ENCODE data around the gene PTPN5.

PTPN5 gene

DNA sequence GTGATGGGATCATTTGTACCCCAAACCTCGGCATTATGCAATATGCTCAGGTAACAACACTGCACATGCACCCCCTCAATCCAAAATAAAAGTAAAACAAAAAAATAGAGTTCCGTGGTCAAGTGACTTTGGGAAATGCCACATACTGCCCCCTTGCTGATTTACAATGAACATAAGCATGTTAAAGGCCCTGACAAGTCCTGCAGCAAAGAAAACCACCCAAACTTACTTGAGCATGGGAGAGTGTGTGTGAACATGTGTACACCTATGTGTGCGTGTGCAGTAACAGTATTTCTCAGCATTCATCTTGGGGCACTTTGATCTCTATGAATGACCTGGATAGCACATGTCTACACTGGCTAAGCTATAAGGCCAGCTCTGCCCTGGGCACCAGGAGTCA is 49.8 kb downstream of the PTPN5 start:
- TF ChIP-seq ISL1 (CRISPR knock-in tag; IDR thresholded peaks at IDR 0.05) (no peak), ZFP3 (CRISPR knock-in tag; IDR thresholded peaks at IDR 0.05) (no peak), GLIS3 (CRISPR knock-in tag; IDR thresholded peaks at IDR 0.05) (no peak), CSDC2 (CRISPR knock-in tag; IDR thresholded peaks at IDR 0.05) (no peak), SNAI2 (CRISPR knock-in tag; IDR thresholded peaks at IDR 0.05) (no peak), BACH2 (CRISPR knock-in tag; IDR thresholded peaks at IDR 0.05; ENCODE audit: borderline replicate concordance) (no peak), ZNF70 (CRISPR knock-in tag; IDR thresholded peaks at IDR 0.05) (no peak), ZNF8 (CRISPR knock-in tag; IDR thresholded peaks at IDR 0.05) (no peak), ESRRG (CRISPR knock-in tag; IDR thresholded peaks at IDR 0.05) (no peak), TCF4 (CRISPR knock-in tag; IDR thresholded peaks at IDR 0.05; ENCODE audit: borderline replicate concordance) (no peak), OSR1 (CRISPR knock-in tag; IDR thresholded peaks at IDR 0.05) (no peak), RARB (CRISPR knock-in tag; IDR thresholded peaks at IDR 0.05) (no peak)
- TF ChIP-seq, protein P1, sequence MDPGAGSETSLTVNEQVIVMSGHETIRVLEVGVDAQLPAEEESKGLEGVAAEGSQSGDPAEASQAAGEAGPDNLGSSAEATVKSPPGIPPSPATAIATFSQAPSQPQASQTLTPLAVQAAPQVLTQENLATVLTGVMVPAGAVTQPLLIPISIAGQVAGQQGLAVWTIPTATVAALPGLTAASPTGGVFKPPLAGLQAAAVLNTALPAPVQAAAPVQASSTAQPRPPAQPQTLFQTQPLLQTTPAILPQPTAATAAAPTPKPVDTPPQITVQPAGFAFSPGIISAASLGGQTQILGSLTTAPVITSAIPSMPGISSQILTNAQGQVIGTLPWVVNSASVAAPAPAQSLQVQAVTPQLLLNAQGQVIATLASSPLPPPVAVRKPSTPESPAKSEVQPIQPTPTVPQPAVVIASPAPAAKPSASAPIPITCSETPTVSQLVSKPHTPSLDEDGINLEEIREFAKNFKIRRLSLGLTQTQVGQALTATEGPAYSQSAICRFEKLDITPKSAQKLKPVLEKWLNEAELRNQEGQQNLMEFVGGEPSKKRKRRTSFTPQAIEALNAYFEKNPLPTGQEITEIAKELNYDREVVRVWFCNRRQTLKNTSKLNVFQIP (CRISPR knock-in tag; IDR thresholded peaks at IDR 0.05; ENCODE audit: borderline replicate concordance, low read depth) = no peak
- TF ChIP-seq, protein P2, sequence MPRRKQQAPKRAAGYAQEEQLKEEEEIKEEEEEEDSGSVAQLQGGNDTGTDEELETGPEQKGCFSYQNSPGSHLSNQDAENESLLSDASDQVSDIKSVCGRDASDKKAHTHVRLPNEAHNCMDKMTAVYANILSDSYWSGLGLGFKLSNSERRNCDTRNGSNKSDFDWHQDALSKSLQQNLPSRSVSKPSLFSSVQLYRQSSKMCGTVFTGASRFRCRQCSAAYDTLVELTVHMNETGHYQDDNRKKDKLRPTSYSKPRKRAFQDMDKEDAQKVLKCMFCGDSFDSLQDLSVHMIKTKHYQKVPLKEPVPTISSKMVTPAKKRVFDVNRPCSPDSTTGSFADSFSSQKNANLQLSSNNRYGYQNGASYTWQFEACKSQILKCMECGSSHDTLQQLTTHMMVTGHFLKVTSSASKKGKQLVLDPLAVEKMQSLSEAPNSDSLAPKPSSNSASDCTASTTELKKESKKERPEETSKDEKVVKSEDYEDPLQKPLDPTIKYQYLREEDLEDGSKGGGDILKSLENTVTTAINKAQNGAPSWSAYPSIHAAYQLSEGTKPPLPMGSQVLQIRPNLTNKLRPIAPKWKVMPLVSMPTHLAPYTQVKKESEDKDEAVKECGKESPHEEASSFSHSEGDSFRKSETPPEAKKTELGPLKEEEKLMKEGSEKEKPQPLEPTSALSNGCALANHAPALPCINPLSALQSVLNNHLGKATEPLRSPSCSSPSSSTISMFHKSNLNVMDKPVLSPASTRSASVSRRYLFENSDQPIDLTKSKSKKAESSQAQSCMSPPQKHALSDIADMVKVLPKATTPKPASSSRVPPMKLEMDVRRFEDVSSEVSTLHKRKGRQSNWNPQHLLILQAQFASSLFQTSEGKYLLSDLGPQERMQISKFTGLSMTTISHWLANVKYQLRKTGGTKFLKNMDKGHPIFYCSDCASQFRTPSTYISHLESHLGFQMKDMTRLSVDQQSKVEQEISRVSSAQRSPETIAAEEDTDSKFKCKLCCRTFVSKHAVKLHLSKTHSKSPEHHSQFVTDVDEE (CRISPR knock-in tag; IDR thresholded peaks at IDR 0.05) = no peak
- TF ChIP-seq, protein P3, sequence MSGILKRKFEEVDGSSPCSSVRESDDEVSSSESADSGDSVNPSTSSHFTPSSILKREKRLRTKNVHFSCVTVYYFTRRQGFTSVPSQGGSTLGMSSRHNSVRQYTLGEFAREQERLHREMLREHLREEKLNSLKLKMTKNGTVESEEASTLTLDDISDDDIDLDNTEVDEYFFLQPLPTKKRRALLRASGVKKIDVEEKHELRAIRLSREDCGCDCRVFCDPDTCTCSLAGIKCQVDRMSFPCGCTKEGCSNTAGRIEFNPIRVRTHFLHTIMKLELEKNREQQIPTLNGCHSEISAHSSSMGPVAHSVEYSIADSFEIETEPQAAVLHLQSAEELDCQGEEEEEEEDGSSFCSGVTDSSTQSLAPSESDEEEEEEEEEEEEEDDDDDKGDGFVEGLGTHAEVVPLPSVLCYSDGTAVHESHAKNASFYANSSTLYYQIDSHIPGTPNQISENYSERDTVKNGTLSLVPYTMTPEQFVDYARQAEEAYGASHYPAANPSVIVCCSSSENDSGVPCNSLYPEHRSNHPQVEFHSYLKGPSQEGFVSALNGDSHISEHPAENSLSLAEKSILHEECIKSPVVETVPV (CRISPR knock-in tag; IDR thresholded peaks at IDR 0.05) = no peak
- TF ChIP-seq, protein P4, sequence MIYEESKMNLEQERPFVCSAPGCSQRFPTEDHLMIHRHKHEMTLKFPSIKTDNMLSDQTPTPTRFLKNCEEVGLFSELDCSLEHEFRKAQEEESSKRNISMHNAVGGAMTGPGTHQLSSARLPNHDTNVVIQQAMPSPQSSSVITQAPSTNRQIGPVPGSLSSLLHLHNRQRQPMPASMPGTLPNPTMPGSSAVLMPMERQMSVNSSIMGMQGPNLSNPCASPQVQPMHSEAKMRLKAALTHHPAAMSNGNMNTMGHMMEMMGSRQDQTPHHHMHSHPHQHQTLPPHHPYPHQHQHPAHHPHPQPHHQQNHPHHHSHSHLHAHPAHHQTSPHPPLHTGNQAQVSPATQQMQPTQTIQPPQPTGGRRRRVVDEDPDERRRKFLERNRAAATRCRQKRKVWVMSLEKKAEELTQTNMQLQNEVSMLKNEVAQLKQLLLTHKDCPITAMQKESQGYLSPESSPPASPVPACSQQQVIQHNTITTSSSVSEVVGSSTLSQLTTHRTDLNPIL (CRISPR knock-in tag; IDR thresholded peaks at IDR 0.05; ENCODE audit: low read depth) = no peak

DNA sequence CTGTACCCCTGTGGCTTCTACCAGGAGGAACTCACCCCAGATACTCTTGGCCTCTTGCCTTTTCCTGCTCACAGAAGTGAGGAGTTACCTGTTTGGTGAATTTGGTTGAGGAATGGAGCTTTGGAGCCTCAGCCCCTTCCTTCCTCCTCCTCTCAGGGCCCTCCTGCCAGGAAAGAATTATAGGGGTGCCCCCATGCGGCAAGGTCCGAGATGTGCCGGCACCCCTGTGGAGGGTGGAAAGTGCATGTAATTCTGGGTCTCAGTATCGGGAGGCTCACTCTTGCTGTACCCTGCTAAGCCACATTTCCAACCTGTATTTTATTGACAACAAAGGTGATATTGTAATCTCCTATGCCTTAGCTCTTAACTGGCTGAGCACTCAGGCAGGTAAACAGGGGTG is 51.9 kb downstream of the PTPN5 start:
- no peak for ATAC-seq
- TF ChIP-seq, protein P3 (CRISPR knock-in tag; IDR thresholded peaks at IDR 0.05) = no peak
- TF ChIP-seq ISL1 (CRISPR knock-in tag; IDR thresholded peaks at IDR 0.05) = no peak
- TF ChIP-seq TCF4 (CRISPR knock-in tag; IDR thresholded peaks at IDR 0.05; ENCODE audit: borderline replicate concordance) = no peak
- no peak for TF ChIP-seq ZNF8 (CRISPR knock-in tag; IDR thresholded peaks at IDR 0.05)
- TF ChIP-seq SNAI2 (CRISPR knock-in tag; IDR thresholded peaks at IDR 0.05) = no peak
- no peak for TF ChIP-seq RARB (CRISPR knock-in tag; IDR thresholded peaks at IDR 0.05)
- no peak for TF ChIP-seq ZFP30 (CRISPR knock-in tag; IDR thresholded peaks at IDR 0.05)
- no peak for TF ChIP-seq ZNF70 (CRISPR knock-in tag; IDR thresholded peaks at IDR 0.05)
- no peak for TF ChIP-seq ARNTL (CRISPR knock-in tag; IDR thresholded peaks at IDR 0.05; ENCODE audit: borderline replicate concordance, low read depth)

More for the DNA sequence above, 49.8 kb downstream of the PTPN5 start:
- ATAC-seq = no peak

DNA sequence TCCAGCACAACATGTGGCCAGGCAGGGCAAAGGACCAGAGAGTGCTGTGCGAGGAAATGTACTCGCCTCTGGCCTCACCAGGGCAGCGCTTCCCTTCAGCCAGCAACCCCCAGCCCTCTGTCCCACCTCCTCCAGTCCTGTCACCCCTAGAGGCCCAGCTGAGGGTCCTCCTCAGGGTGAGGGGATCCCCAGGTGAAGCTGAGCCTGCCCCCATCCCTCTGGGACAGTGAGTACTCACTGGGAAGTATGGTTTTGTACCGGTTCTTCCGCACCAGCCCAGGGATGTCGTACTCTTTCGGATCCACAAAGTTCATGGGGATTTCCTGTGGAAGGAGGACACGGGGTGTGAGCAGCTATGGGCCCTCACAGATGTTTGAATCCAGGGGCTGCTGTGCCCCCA is 54.0 kb downstream of the PTPN5 start:
- no peak for TF ChIP-seq ZFP30 (CRISPR knock-in tag; IDR thresholded peaks at IDR 0.05)
- TF ChIP-seq GLIS3 (CRISPR knock-in tag; IDR thresholded peaks at IDR 0.05) = no peak
- TF ChIP-seq CSDC2 (CRISPR knock-in tag; IDR thresholded peaks at IDR 0.05) = no peak
- TF ChIP-seq, protein P4 (CRISPR knock-in tag; IDR thresholded peaks at IDR 0.05; ENCODE audit: low read depth) = no peak
- TF ChIP-seq, protein P1 (CRISPR knock-in tag; IDR thresholded peaks at IDR 0.05; ENCODE audit: borderline replicate concordance, low read depth) = no peak
- no peak for TF ChIP-seq ZNF70 (CRISPR knock-in tag; IDR thresholded peaks at IDR 0.05)
- no peak for TF ChIP-seq OSR1 (CRISPR knock-in tag; IDR thresholded peaks at IDR 0.05)
- ATAC-seq = no peak

Measured in SK-N-SH treated with all-trans-retinoic acid at 6 μM for 48 hours (cell line).